GM12878 (cell line): ENCODE data around the gene SRSF9. TPM values are rescaled to one million over a fixed set of nuclear protein-coding genes. Genes with fewer than 3 reads are reported as not detected.
A peak's percentile ranks its signal among the peaks of the same experiment; 100 is the strongest.

Experiments
- ATAC-seq: fragments of 200-7000 bp; cut with Tn5 transposase; 3 replicates; pipeline ENCODE4 v1.9.1; 2020; ENCODE audit warnings: mild to moderate bottlenecking, moderate library complexity
- BruUV-seq: library from RNA; stranded (reverse); fragments of 400-500 nt; replicated peaks from 2 replicates; lab custom pipeline; 2021; lab: Mats Ljungman, UMichigan
- CTCF ChIA-PET: fragments of 300-600 bp; sonication (Branson Sonifier 250); formaldehyde crosslinking; extraction: SDS; loops from one replicate; lab custom pipeline; 2021; ENCODE audit warnings: inconsistent platforms; lab: Yijun Ruan, JAX
- POLR2A ChIA-PET: fragments of 350-600 bp; formaldehyde crosslinking; extraction: SDS; loops from one replicate; lab custom pipeline; 2021; ENCODE audit warnings: inconsistent platforms; lab: Charles Lee
- RAD21 ChIA-PET: fragments of 300-600 bp; sonication (Branson Sonifier 250); formaldehyde crosslinking; loops from one replicate; lab custom pipeline; 2023; ENCODE audit warnings: antibody characterized with exemption; ENCODE audit not compliant: unreplicated experiment; lab: Charles Lee
- SMC1A ChIA-PET: fragments of 300-600 bp; sonication (Branson Sonifier 250); formaldehyde crosslinking; loops from one replicate; lab custom pipeline; 2023; ENCODE audit not compliant: unreplicated experiment, uncharacterized antibody; lab: Charles Lee
- DNase-seq: peaks from one replicate; pipeline ENCODE4 v3.0.0-alpha.2; 2011; ENCODE audit warnings: low read depth, low spot score
- FAIRE-seq: peaks from 3 replicates; lab custom pipeline; 2011; peaks lifted over from hg19 to GRCh38; lab: Jason Lieb, UNC
- H2AFZ ChIP-seq: 2 replicates; pipeline ENCODE4 v1.6.0; 2011; ENCODE audit warnings: low read depth, low read length, control low read depth; ENCODE audit not compliant: control insufficient read depth
- H3K27ac ChIP-seq: 2 replicates; pipeline ENCODE4 v1.5.1; 2011; ENCODE audit warnings: control low read depth; ENCODE audit not compliant: control insufficient read depth, insufficient read depth
- H3K27me3 ChIP-seq, 2 experiments: replicated peaks in 1 of 2; 2 replicates each; pipeline versions ENCODE4 v1.6.0 to v1.6.1; 2011; ENCODE audit warnings: low read length in 1 of 2; ENCODE audit not compliant: control insufficient read depth in 2 of 2, insufficient read depth in 2 of 2
- H3K36me3 ChIP-seq, 2 experiments: 2 replicates each; pipeline ENCODE4 v1.5.1; 2011; ENCODE audit warnings: low read length in 1 of 2; ENCODE audit not compliant: control insufficient read depth in 2 of 2, insufficient read depth in 2 of 2
- H3K4me1 ChIP-seq: 2 replicates; pipeline ENCODE4 v1.6.1; 2011; ENCODE audit warnings: mild to moderate bottlenecking, low read length, moderate library complexity, mixed read lengths; ENCODE audit not compliant: control insufficient read depth, insufficient read depth
- H3K4me2 ChIP-seq: 2 replicates; pipeline ENCODE4 v1.6.0; 2011; ENCODE audit warnings: control low read depth; ENCODE audit not compliant: control insufficient read depth, insufficient read depth
- H3K4me3 ChIP-seq: fragments of 200-600 bp; sonication (generic); 2 replicates; pipeline ENCODE4 v1.5.1; 2016
- H3K79me2 ChIP-seq: 2 replicates; pipeline ENCODE4 v1.6.0; 2011; ENCODE audit warnings: low read length; ENCODE audit not compliant: control insufficient read depth, insufficient read depth
- H3K9ac ChIP-seq: 2 replicates; pipeline ENCODE4 v1.8.0; 2011; ENCODE audit warnings: low read length, control low read depth, mixed read lengths; ENCODE audit not compliant: control insufficient read depth, insufficient read depth
- H3K9me3 ChIP-seq: replicated peaks from 3 replicates; pipeline ENCODE4 v1.5.1; 2011; ENCODE audit warnings: mild to moderate bottlenecking, low read length; ENCODE audit not compliant: control insufficient read depth, insufficient read depth
- H4K20me1 ChIP-seq: 2 replicates; pipeline ENCODE4 v1.6.0; 2011; ENCODE audit not compliant: control insufficient read depth, insufficient read depth
- BCL11A ChIP-seq: IDR thresholded peaks from 2 replicates; pipeline ENCODE4 v1.6.1; 2011; ENCODE audit warnings: low read depth, low read length
- BHLHE40 ChIP-seq, 2 experiments: fragments of 450-650 bp in 1 of 2; IDR thresholded peaks; 2 replicates each; pipeline ENCODE4 v1.6.1; 2011 to 2017; ENCODE audit warnings: low read depth in 2 of 2, borderline replicate concordance in 1 of 2, improper control_type of control experiment in 1 of 2, low read length in 1 of 2, mild to moderate bottlenecking in 1 of 2
- CTCF ChIP-seq, 3 experiments: IDR thresholded peaks in 2 of 3; conservative IDR thresholded peaks in 1 of 3; 2 replicates each; pipeline ENCODE4 v1.5.1; 2011; ENCODE audit warnings: low read depth in 3 of 3, low read length in 3 of 3, mild to moderate bottlenecking in 3 of 3, control low read depth in 2 of 3, moderate library complexity in 2 of 3, inconsistent platforms in 1 of 3, mixed read lengths in 1 of 3; ENCODE audit not compliant: control insufficient read depth in 2 of 3, insufficient read depth in 1 of 3; ENCODE audit errors: extremely low read depth in 1 of 3
- EED ChIP-seq: sonication (generic); IDR thresholded peaks from 2 replicates; pipeline ENCODE4 v1.6.1; 2016; ENCODE audit warnings: antibody characterized with exemption, low read depth
- EGR1 ChIP-seq, 2 experiments: IDR thresholded peaks; 1 replicate in 1 of 2; 2 replicates in 1 of 2; pipeline ENCODE4 v1.6.1; 2011 to 2012; ENCODE audit warnings: low read depth in 2 of 2, low read length in 2 of 2, borderline replicate concordance in 1 of 2, mild to moderate bottlenecking in 1 of 2, moderate library complexity in 1 of 2
- HSF1 ChIP-seq: fragments of 150-350 bp; IDR thresholded peaks from 2 replicates; pipeline ENCODE4 v1.6.1; 2014; ENCODE audit warnings: mild to moderate bottlenecking, low read depth, low read length
- IKZF1 ChIP-seq: fragments of 450-650 bp; conservative IDR thresholded peaks from 2 replicates; pipeline ENCODE4 v1.6.1; 2017; ENCODE audit warnings: antibody characterized with exemption, mild to moderate bottlenecking
- NR2F1 ChIP-seq: fragments of 450-650 bp; conservative IDR thresholded peaks from 2 replicates; pipeline ENCODE4 v1.6.1; 2017; ENCODE audit warnings: mild to moderate bottlenecking
- PAX5 ChIP-seq: IDR thresholded peaks from 2 replicates; pipeline ENCODE4 v1.6.1; 2011; ENCODE audit warnings: low read depth, low read length, borderline replicate concordance
- RAD21 ChIP-seq: IDR thresholded peaks from 2 replicates; pipeline ENCODE4 v1.6.1; 2011; ENCODE audit warnings: mild to moderate bottlenecking, low read depth, low read length, moderate library complexity; ENCODE audit not compliant: insufficient read depth
- RELB ChIP-seq: fragments of 450-650 bp; IDR thresholded peaks from 2 replicates; pipeline ENCODE4 v1.6.1; 2017; ENCODE audit warnings: low read depth, mild to moderate bottlenecking, moderate library complexity
- RUNX3 ChIP-seq: IDR thresholded peaks from 2 replicates; pipeline ENCODE4 v1.6.1; 2012; ENCODE audit warnings: low read length, inconsistent platforms
- TAF1 ChIP-seq: IDR thresholded peaks from 2 replicates; pipeline ENCODE4 v1.6.1; 2011; ENCODE audit warnings: mild to moderate bottlenecking, low read depth, low read length, borderline replicate concordance
- ZNF274 ChIP-seq: IDR thresholded peaks from one replicate; pipeline ENCODE4 v1.8.0; 2011; ENCODE audit not compliant: insufficient read length, insufficient read depth
- ZNF384 ChIP-seq: IDR thresholded peaks from 2 replicates; pipeline ENCODE4 v1.6.1; 2012; ENCODE audit warnings: low read depth, mild to moderate bottlenecking, low read length, improper control_type of control experiment, borderline replicate concordance
- WGBS: methylation state at CpG from one replicate; pipeline ENCODE4 v1.1.6; 2016; ENCODE audit warnings: low lambda C conversion rate; ENCODE audit not compliant: insufficient replicate concordance, insufficient coverage; ENCODE audit errors: missing lambda C conversion rate; 5-methylcytosine and 5-hydroxymethylcytosine counted together
- in situ Hi-C: fragments of 300-500 bp; cut with MboI; formaldehyde crosslinking; loops from 9 replicates; pipeline ENCODE4 v1.14.3; 2018; ENCODE audit warnings: mixed read lengths
- intact Hi-C: fragments of 100-400 bp; cut with micrococcal nuclease; formaldehyde crosslinking; loops from one replicate; pipeline ENCODE4 v1.14.2; 2022; ENCODE audit not compliant: unreplicated experiment
- polyA plus RNA-seq, 11 experiments: library from polyadenylated mRNA; depleted of rRNA in 4 of 11; unstranded in 6 of 11; stranded (reverse) in 5 of 11; fragments of >200 nt; fragmentation: Nextera tagmentation in 4 of 11; fragmentation: Illumina TruSeq in 1 of 11; extraction: Ambion mirVana in 4 of 11; extraction: Trizol in 1 of 11; gene quantifications; 1 replicate in 1 of 11; 2 replicates in 10 of 11; pipeline versions ENCODE4 v1.2.1 to v1.2.3, GENCODE V29; 2011 to 2016; ENCODE audit warnings: inconsistent platforms in 2 of 11, missing spikeins in 2 of 11, low read depth in 1 of 11
- total RNA-seq, 4 experiments: library from RNA; depleted of rRNA in 3 of 4; stranded (reverse); fragments of >200 nt in 3 of 4; fragmentation: Illumina TruSeq in 1 of 4; extraction: Trizol in 1 of 4; gene quantifications; 2 replicates each; pipeline versions ENCODE4 v1.2.1 to v1.2.3, GENCODE V29; 2013 to 2021

Gene SRSF9
- total and polyA plus RNA-seq, 10 of the 15 experiments (the other 5 are each of a cell fraction or from before 2014, with no cell fraction given), result 56.2 to 510 (median 186) TPM

DNA sequence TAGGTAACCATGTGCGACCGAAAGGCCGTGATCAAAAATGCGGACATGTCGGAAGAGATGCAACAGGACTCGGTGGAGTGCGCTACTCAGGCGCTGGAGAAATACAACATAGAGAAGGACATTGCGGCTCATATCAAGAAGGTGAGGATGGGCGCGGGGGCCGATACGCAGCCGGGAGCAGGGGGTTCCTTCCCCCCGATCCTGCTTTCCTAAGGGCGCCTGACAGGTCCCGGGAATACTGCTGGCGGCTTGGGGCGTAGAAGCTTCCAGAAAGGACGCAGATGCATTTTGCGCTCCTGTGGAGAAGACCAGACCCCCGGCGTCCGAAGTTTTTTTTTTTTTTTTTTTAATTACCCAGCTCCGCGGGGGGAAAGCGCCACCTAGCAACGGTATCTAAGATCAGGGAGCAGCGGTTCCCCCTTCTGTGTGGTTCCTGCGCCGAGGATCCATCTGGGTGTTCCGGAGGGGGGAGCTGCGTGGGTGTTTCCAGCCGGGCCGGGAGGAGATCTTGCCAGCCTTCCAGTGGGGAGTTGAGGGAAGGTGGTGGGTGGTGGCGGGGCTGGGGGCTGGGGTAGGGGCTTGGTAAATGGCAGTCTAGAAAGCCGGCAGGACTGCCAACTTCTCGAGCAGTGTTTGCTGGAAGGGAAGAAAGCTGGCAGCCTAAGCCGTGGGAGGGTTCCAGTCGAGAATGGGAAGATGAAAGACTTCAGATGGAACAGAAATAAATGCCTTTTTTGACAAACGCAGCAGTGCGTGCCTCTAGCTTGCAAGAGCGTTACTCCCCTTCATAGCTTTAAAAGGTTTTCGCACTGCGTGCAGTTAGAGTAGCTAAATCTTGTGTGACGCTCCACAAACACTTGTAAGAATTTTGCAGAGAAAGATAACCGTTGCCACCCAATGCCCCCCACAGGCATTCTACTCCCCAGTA lies 27.1 kb upstream of the SRSF9 start:
- H3K4me3 ChIP-seq, result peak overlapping the region; percentile 99
- ChIA-PET POLR2A (interaction anchor here (0.6 to 1.9 kb wide), 19 partner anchors 8 to 295 kb away, joined by 3 to 11 read pairs (median 4); partner anchors contain the start of genes COQ5, COX6A1 and RNU4-1), CTCF (interaction anchor here (0.5 to 2.1 kb wide), 17 partner anchors 11 to 363 kb away, joined by 3 to 11 read pairs (median 4); partner anchors contain the start of genes COQ5, POP5 and SRSF9), RAD21 (interaction anchor here (0.6 to 2.5 kb wide), 13 partner anchors 16 to 194 kb away, joined by 3 to 16 read pairs (median 3); partner anchors contain the start of genes COQ5, POP5 and SIRT4), SMC1A (interaction anchor here (0.8 to 2.4 kb wide), 9 partner anchors 24 to 140 kb away, joined by 3 to 10 read pairs (median 3); partner anchors contain the start of genes COQ5, POP5 and SRSF9)
- no peaks in the 10 kb centered on the region for H3K9me3 ChIP-seq
- peak overlapping the region; percentile 85 for H3K9ac ChIP-seq
- peak overlapping the region; percentile 77 for H3K27ac ChIP-seq
- H3K27me3 ChIP-seq, result no peaks in the 10 kb centered on the region
- H3K4me1 ChIP-seq, result peaks cover 4% of the 10 kb centered on the region
- peaks cover 30% of the 10 kb centered on the region for H3K79me2 ChIP-seq
- WGBS, result under 1% methylated on average over 41 of the region's 47 CpGs
- peak; percentile 56 for ATAC-seq
- BruUV-seq, result TSS peak; percentile 85
- 0 out of 2 replicates have a peak, but pooled peaks cover 4% of the 10 kb centered on the region for H4K20me1 ChIP-seq
- intact Hi-C loops, result loop anchor here (2.0 kb wide), 1 partner anchor 28 kb away; the partner anchor contains the start of gene SRSF9
- TF ChIP-seq ZNF274 (no peak), HSF1 (0 out of 2 replicates have a peak, but pooled peaks have one; percentile 30), TAF1 (0 out of 2 replicates have a peak, but pooled peaks have one; percentile 14), BHLHE40 (IDR thresholded peaks at IDR 0.05; ENCODE audit: borderline replicate concordance in 1 of 2, low read depth in 2 of 2, low read length in 1 of 2) (no peak), RUNX3 (peak; percentile 25; the same call in 1 of the 2 replicates), EGR1 (IDR thresholded peaks at IDR 0.05; ENCODE audit: borderline replicate concordance in 1 of 2, low read depth in 2 of 2, low read length in 2 of 2) (peak in 1 of 2 experiments; percentile 74; a peak in 2 of 3 replicates), CTCF (IDR thresholded peaks at IDR 0.05 in 2 of 3, conservative IDR thresholded peaks at IDR 0.05 in 1 of 3; ENCODE audit: control insufficient read depth in 2 of 3, extremely low read depth in 1 of 3, insufficient read depth in 1 of 3, low read depth in 3 of 3, low read length in 3 of 3) (peak in 2 of 3 experiments; percentile 16 to 32; a peak in 2 of 6 replicates), PAX5 (0 out of 2 replicates have a peak, but pooled peaks have one; percentile 26), BCL11A (no peak), EED (0 out of 2 replicates have a peak, but pooled peaks have one; percentile 42), ZNF384 (peak; percentile 87), IKZF1 (peak; percentile 27; the same call in 1 of the 2 replicates), NR2F1 (no peak), RAD21 (peak; percentile 47), RELB (0 out of 2 replicates have a peak, but pooled peaks have one; percentile 13)
- DNase-seq, result no peak
- peak; percentile 80 for FAIRE-seq
- peak overlapping the region; percentile 47; the same call in 1 of the 2 replicates for H2AFZ ChIP-seq
- in situ Hi-C loops, result no loop called here
- peak overlapping the region; percentile 96 for H3K4me2 ChIP-seq
- peaks cover 0 to 9% of the 10 kb centered on the region in 2 experiments; a peak in 2 of 4 replicates for H3K36me3 ChIP-seq
